ENCODE data around the gene KLK2. TPM values are rescaled to one million over a fixed set of nuclear protein-coding genes. Genes with fewer than 3 reads are reported as not detected.

KLK2 gene
- total RNA-seq, 1 experiment from 2014 or later = not detected

DNA sequence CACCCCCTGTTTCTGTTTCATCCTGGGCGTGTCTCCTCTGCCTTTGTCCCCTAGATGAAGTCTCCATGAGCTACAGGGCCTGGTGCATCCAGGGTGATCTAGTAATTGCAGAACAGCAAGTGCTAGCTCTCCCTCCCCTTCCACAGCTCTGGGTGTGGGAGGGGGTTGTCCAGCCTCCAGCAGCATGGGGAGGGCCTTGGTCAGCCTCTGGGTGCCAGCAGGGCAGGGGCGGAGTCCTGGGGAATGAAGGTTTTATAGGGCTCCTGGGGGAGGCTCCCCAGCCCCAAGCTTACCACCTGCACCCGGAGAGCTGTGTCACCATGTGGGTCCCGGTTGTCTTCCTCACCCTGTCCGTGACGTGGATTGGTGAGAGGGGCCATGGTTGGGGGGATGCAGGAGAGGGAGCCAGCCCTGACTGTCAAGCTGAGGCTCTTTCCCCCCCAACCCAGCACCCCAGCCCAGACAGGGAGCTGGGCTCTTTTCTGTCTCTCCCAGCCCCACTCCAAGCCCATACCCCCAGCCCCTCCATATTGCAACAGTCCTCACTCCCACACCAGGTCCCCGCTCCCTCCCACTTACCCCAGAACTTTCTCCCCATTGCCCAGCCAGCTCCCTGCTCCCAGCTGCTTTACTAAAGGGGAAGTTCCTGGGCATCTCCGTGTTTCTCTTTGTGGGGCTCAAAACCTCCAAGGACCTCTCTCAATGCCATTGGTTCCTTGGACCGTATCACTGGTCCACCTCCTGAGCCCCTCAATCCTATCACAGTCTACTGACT is 18.4 kb upstream of the KLK2 start, which contains the start of gene KLK3:
Gene KLK3 (plus strand): TSS at position 280 of the 775 bp plus-strand sequence. CDS start 41 bp downstream, at position 321.
- Histone ChIP-seq H3K4me2 (ENCODE audit: low read length) (no peak within 1 kb of the TSS), H2AFZ (ENCODE audit: low read depth, low read length, poor library complexity, severe bottlenecking) (no peak within 1 kb of the TSS), H4K20me1 (ENCODE audit: insufficient read depth) (no peaks in the 10 kb centered on the region), H3K9me2 (ENCODE audit: insufficient read depth) (no peaks in the 10 kb centered on the region), H3K79me2 (ENCODE audit: insufficient read depth, low read length) (no peaks in the 10 kb centered on the region), H3K4me3 (replicated peaks in 1 of 2; ENCODE audit: low read depth in 1 of 2, low read length in 2 of 2) (no peak within 1 kb of the TSS), H3K4me1 (ENCODE audit: control insufficient read depth in 1 of 2, insufficient read depth in 2 of 2, low read length in 2 of 2) (no peaks in the 10 kb centered on the region), H3K9me3 (ENCODE audit: control insufficient read depth in 1 of 2, insufficient read depth in 1 of 2, low read depth in 1 of 2, low read length in 2 of 2) (no peaks in the 10 kb centered on the region), H3K9ac (ENCODE audit: low read length) (no peak within 1 kb of the TSS), H3K27ac (ENCODE audit: low read depth, low read length) (no peak within 1 kb of the TSS), H3K27me3 (ENCODE audit: insufficient read depth, low read length) (peaks cover 22% of the 10 kb centered on the region; the same call in 1 of the 2 replicates), H3K36me3 (ENCODE audit: control insufficient read depth in 1 of 2, insufficient read depth in 2 of 2, low read length in 2 of 2) (no peaks in the 10 kb centered on the region)
- BruUV-seq (replicated peaks) = no TSS peak
- TF ChIP-seq SIN3A (IDR thresholded peaks at IDR 0.05; ENCODE audit: low read depth) (no peak), SP1 (IDR thresholded peaks at IDR 0.05; ENCODE audit: low read depth) (no peak)
- ChIA-PET POLR2A (no interaction called here), RAD21 (ENCODE audit: low non-redundant PET in 1 of 2, low total read pairs in 2 of 2, uncharacterized antibody in 2 of 2, unreplicated experiment in 2 of 2) (no interaction called here), CTCF (no interaction called here)
- intact Hi-C loops (cut with micrococcal nuclease) = no loop called here
- ATAC-seq = no peak
- DNase-seq (ENCODE audit: low read depth, low spot score) = no peak

- POLR2A ChIA-PET = no interaction called here
- CTCF ChIA-PET = no interaction called here
- DNase-seq (ENCODE audit: low read depth, low spot score) = no peak
Observed at GRCh38 chr19:50857366-50857765, 15.9 kb upstream of the KLK2 start.

More at GRCh38 chr19:50857366-50857765, 15.9 kb upstream of the KLK2 start:
- Histone ChIP-seq H4K20me1 (ENCODE audit: insufficient read depth) (no peaks in the 10 kb centered on the region), H3K4me2 (ENCODE audit: low read length) (no peak overlapping the region), H3K9ac (ENCODE audit: low read length) (no peak overlapping the region), H3K36me3 (ENCODE audit: control insufficient read depth in 1 of 2, insufficient read depth in 2 of 2, low read length in 2 of 2) (no peaks in the 10 kb centered on the region), H3K9me3 (ENCODE audit: control insufficient read depth in 1 of 2, insufficient read depth in 1 of 2, low read depth in 1 of 2, low read length in 2 of 2) (peaks cover 0 to 11% of the 10 kb centered on the region in 2 experiments; a peak in 1 of 4 replicates), H3K4me1 (ENCODE audit: control insufficient read depth in 1 of 2, insufficient read depth in 2 of 2, low read length in 2 of 2) (no peaks in the 10 kb centered on the region), H3K27ac (ENCODE audit: low read depth, low read length) (no peak overlapping the region), H3K4me3 (replicated peaks in 1 of 2; ENCODE audit: low read depth in 1 of 2, low read length in 2 of 2) (no peak overlapping the region), H2AFZ (ENCODE audit: low read depth, low read length, poor library complexity, severe bottlenecking) (no peak overlapping the region), H3K27me3 (ENCODE audit: insufficient read depth, low read length) (peaks cover 29% of the 10 kb centered on the region; the same call in 1 of the 2 replicates), H3K79me2 (ENCODE audit: insufficient read depth, low read length) (no peaks in the 10 kb centered on the region), H3K9me2 (ENCODE audit: insufficient read depth) (no peaks in the 10 kb centered on the region)
- ATAC-seq = no peak
- no TSS peak for BruUV-seq (replicated peaks)
- intact Hi-C loops (cut with micrococcal nuclease) = no loop called here
- RAD21 ChIA-PET (ENCODE audit: low non-redundant PET in 1 of 2, low total read pairs in 2 of 2, uncharacterized antibody in 2 of 2, unreplicated experiment in 2 of 2) = no interaction called here
- no peak for TF ChIP-seq POLR2A (IDR thresholded peaks at IDR 0.05; ENCODE audit: borderline replicate concordance, extremely low read depth, insufficient read depth, insufficient read length)
- TF ChIP-seq YY1 (IDR thresholded peaks at IDR 0.05; ENCODE audit: extremely low read depth, insufficient replicate concordance, low read depth, low read length) = no peak
- no peak for TF ChIP-seq ATF3 (IDR thresholded peaks at IDR 0.05)
- no peak for TF ChIP-seq FOSL1 (IDR thresholded peaks at IDR 0.05; ENCODE audit: low read depth)
- no peak for TF ChIP-seq POLR2AphosphoS5 (IDR thresholded peaks at IDR 0.05; ENCODE audit: low read depth, low read length)
- TF ChIP-seq RAD21 (IDR thresholded peaks at IDR 0.05; ENCODE audit: low read depth) = no peak
- TF ChIP-seq SRF (IDR thresholded peaks at IDR 0.05; ENCODE audit: low read depth) = no peak
- TF ChIP-seq EZH2phosphoT487 (IDR thresholded peaks at IDR 0.05; ENCODE audit: borderline replicate concordance) = no peak
- TF ChIP-seq, protein P1, sequence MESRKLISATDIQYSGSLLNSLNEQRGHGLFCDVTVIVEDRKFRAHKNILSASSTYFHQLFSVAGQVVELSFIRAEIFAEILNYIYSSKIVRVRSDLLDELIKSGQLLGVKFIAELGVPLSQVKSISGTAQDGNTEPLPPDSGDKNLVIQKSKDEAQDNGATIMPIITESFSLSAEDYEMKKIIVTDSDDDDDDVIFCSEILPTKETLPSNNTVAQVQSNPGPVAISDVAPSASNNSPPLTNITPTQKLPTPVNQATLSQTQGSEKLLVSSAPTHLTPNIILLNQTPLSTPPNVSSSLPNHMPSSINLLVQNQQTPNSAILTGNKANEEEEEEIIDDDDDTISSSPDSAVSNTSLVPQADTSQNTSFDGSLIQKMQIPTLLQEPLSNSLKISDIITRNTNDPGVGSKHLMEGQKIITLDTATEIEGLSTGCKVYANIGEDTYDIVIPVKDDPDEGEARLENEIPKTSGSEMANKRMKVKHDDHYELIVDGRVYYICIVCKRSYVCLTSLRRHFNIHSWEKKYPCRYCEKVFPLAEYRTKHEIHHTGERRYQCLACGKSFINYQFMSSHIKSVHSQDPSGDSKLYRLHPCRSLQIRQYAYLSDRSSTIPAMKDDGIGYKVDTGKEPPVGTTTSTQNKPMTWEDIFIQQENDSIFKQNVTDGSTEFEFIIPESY (IDR thresholded peaks at IDR 0.05; ENCODE audit: extremely low read depth, insufficient replicate concordance, low read length) = no peak

All from HCT116 (cell line).